Epithelial cell of esophagus (primary cell): ENCODE data around the gene PTGES.

ENCODE experiments used
- DNase-seq: peaks from one replicate; pipeline ENCODE4 v3.0.0; 2010; ENCODE audit warnings: low read depth
- H3K4me3 ChIP-seq: 2 replicates; pipeline ENCODE4 v1.5.1; 2011; ENCODE audit warnings: mild to moderate bottlenecking, low read length, control low read depth
- TF ChIP-seq, protein P1 (sequence below): IDR thresholded peaks from 2 replicates; pipeline ENCODE4 v1.5.1; 2011; ENCODE audit warnings: low read depth, mild to moderate bottlenecking, low read length, control low read depth, inconsistent platforms; ENCODE audit not compliant: insufficient read depth; ENCODE audit errors: missing control alignments

Gene PTGES

GRCh38 chr9:129759804-129760502 is 7.1 kb upstream of the PTGES start:
- no peak overlapping the region for H3K4me3 ChIP-seq
- TF ChIP-seq, protein P1, sequence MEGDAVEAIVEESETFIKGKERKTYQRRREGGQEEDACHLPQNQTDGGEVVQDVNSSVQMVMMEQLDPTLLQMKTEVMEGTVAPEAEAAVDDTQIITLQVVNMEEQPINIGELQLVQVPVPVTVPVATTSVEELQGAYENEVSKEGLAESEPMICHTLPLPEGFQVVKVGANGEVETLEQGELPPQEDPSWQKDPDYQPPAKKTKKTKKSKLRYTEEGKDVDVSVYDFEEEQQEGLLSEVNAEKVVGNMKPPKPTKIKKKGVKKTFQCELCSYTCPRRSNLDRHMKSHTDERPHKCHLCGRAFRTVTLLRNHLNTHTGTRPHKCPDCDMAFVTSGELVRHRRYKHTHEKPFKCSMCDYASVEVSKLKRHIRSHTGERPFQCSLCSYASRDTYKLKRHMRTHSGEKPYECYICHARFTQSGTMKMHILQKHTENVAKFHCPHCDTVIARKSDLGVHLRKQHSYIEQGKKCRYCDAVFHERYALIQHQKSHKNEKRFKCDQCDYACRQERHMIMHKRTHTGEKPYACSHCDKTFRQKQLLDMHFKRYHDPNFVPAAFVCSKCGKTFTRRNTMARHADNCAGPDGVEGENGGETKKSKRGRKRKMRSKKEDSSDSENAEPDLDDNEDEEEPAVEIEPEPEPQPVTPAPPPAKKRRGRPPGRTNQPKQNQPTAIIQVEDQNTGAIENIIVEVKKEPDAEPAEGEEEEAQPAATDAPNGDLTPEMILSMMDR, result no peak
- DNase-seq, result no peak

DNA sequence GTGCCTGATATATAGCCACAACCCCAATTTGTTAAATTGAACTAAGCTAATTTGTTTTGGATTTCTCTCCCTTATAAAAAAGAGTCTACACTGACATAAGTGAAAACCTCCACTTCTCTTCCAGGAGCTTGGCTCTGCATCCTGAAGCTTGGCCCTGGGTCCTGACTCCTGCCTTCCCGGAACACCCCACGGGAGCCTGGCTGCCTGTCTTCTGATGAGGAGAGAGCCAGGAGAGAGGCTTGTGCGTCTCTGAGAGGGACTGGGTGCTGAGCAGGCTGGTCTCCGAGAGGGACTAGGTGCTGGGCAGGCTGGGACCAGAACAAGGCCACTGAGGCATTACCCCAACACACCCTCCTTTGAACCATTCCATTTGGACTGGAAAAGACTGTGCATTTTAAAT is 6.5 kb upstream of the PTGES start:
- TF ChIP-seq, protein P1, result no peak
- no peak for DNase-seq
- no peak overlapping the region for H3K4me3 ChIP-seq

DNA sequence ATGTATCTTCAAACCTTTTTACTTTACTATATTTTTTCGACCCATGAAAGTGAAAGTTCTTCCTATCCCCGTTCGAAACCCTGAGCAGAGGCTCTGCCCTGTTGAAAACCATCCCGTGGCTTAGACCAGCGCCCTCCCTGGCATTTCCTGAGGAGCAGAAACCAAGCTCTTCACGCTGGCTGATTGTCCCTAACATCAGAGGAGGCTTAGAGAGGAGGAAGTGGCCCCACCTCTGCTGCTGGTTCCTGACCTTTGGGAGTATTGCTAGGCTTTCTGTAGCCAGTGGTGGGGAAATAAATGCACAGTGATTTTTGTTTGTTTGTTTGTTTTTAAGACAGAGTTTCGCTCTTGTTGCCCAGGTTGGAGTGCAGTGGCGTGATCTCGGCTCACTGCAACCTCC is 4.2 kb upstream of the PTGES start:
- no peak for DNase-seq
- TF ChIP-seq, protein P1, result no peak
- H3K4me3 ChIP-seq, result no peak overlapping the region

- no peak overlapping the region for H3K4me3 ChIP-seq
- TF ChIP-seq, protein P1, result no peak
- DNase-seq, result no peak
Measured at GRCh38 chr9:129756191-129756590, 3.3 kb upstream of the PTGES start.

DNA sequence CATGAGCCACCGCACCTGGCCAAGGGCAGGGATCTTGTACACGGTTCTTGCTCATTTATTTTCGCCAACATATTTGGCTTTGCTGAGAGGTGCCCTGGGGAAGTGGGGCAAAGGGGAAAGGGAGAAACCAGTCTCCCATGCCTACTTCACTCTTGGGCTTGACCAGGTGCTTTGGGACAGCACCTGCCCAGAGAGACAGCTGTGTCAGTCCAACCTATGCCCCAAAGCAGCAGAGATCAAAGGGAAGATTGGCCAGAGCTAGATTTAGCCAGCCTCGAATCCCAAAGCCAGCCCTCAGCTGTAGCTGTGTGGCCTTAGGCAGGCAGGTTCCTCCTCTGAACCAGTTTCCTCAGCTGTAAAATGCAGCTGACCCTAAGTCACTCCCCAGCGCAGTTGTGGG is 2.3 kb upstream of the PTGES start:
- H3K4me3 ChIP-seq, result no peak overlapping the region
- TF ChIP-seq, protein P1, result no peak

DNA sequence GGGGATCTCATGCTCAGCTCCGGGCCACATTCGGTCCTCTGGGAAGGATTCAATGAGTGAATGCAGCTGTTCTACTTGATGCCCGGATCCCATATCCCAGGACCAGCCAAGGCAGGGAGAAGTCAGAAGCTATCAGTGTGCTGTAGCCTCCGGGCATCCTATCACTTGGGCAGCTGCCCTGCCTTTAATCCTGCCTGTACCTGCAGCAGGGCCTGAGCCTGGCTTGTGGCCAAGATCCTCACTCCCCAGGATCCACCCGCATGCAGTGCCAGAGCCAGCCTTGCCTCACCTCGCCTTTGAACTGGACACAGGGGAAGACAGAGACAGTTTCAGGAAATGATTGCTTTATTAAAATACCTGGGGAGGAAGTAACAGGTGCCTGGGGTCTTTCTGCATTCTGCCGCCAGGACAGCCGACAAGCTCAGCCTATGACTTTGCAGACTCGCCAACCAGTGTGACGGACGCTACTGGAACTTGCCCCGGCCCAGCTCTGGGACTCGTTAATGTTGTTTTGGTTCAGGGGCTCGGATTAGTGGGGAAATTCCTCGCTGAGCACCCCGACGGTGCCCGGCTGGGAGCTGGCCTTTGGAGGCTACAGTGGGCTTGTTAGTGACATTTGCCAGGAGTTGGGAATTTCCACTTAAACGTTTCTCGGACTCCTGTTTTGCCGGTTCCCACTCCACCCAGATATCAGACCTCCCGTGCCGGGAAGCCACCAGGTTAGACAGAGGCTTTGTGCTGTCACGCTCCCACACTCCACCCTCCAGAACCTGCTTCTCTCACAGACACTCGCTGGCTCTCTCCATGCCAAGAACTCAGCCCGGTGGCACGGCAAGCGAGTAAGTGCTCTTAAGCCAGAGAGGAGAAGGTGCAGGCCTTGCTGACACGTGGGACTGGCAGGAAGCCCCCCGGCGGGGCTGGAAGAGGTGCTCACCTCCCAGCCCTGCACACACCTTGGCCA is 721 bp downstream of the PTGES start:
- H3K4me3 ChIP-seq, result peak overlapping the region; percentile 42
- peak; percentile 94 for DNase-seq
- TF ChIP-seq, protein P1, result no peak

More for the DNA sequence above, 2.3 kb upstream of the PTGES start:
- DNase-seq, result no peak
